Fibroblast of lung (primary cell): Measurements from ENCODE around the gene GPR68. TPM values are rescaled to one million over a fixed set of nuclear protein-coding genes. Genes with fewer than 3 reads are reported as not detected.

Source experiments
- DNase-seq, 2 donors: peaks; one replicate each; pipeline versions ENCODE4 v3.0.0 to v3.0.0-alpha.2; 2010; ENCODE audit warnings: low read depth in 2 of 2
- H2AFZ ChIP-seq: 2 replicates; pipeline ENCODE4 v1.5.1; 2012; ENCODE audit warnings: low read length, control low read depth, inconsistent platforms
- H3K27ac ChIP-seq: 2 replicates; pipeline ENCODE4 v1.5.1; 2011; ENCODE audit warnings: low read length, control low read depth; ENCODE audit not compliant: insufficient read depth
- H3K27me3 ChIP-seq: 2 replicates; pipeline ENCODE4 v1.5.1; 2011; ENCODE audit warnings: mild to moderate bottlenecking, low read length; ENCODE audit not compliant: control insufficient read depth, insufficient read depth
- H3K36me3 ChIP-seq: 2 replicates; pipeline ENCODE4 v1.5.1; 2011; ENCODE audit warnings: low read length; ENCODE audit not compliant: control insufficient read depth, insufficient read depth
- H3K4me1 ChIP-seq: 2 replicates; pipeline ENCODE4 v1.5.1; 2011; ENCODE audit warnings: low read length; ENCODE audit not compliant: control insufficient read depth, insufficient read depth; ENCODE audit errors: extremely low read depth
- H3K4me2 ChIP-seq: 2 replicates; pipeline ENCODE4 v1.5.1; 2011; ENCODE audit warnings: low read length, control low read depth; ENCODE audit not compliant: insufficient read depth; ENCODE audit errors: extremely low read depth
- H3K4me3 ChIP-seq, 4 experiments: fragments of 200-600 bp in 1 of 4; sonication (generic) in 1 of 4; replicated peaks in 1 of 4; 2 replicates each; pipeline ENCODE4 v1.5.1; 2011 to 2016; ENCODE audit warnings: low read length in 4 of 4, low read depth in 3 of 4, mild to moderate bottlenecking in 3 of 4, control low read depth in 2 of 4, inconsistent platforms in 1 of 4, mixed read lengths in 1 of 4; ENCODE audit not compliant: insufficient read depth in 1 of 4; ENCODE audit errors: control extremely low read depth in 1 of 4
- H3K79me2 ChIP-seq: 2 replicates; pipeline ENCODE4 v1.5.1; 2012; ENCODE audit warnings: mild to moderate bottlenecking, low read length, inconsistent platforms; ENCODE audit not compliant: control insufficient read depth, insufficient read depth
- H3K9ac ChIP-seq: 2 replicates; pipeline ENCODE4 v1.5.1; 2011; ENCODE audit warnings: mild to moderate bottlenecking, low read length, control low read depth; ENCODE audit not compliant: insufficient read depth
- H3K9me3 ChIP-seq: 2 replicates; pipeline ENCODE4 v1.5.1; 2012; ENCODE audit warnings: low read depth, low read length; ENCODE audit not compliant: control insufficient read depth, insufficient read depth
- H4K20me1 ChIP-seq: 2 replicates; pipeline ENCODE4 v1.5.1; 2011; ENCODE audit warnings: low read length; ENCODE audit not compliant: control insufficient read depth, insufficient read depth; ENCODE audit errors: extremely low read depth
- CTCF ChIP-seq, 2 donors: IDR thresholded peaks in 1 of 2; conservative IDR thresholded peaks in 1 of 2; 1 replicate in 1 of 2; 2 replicates in 1 of 2; pipeline ENCODE4 v1.5.1; 2011 to 2012; ENCODE audit warnings: low read length in 2 of 2, control low read depth in 1 of 2, inconsistent platforms in 1 of 2, low read depth in 1 of 2, mild to moderate bottlenecking in 1 of 2
- EZH2 ChIP-seq: IDR thresholded peaks from 2 replicates; pipeline ENCODE4 v1.5.1; 2012; ENCODE audit warnings: low read length, control low read depth, mild to moderate bottlenecking; ENCODE audit errors: missing control alignments
- polyA plus RNA-seq, 2 donors: library from polyadenylated mRNA; depleted of rRNA in 1 of 2; stranded (reverse) in 1 of 2; unstranded in 1 of 2; fragments of >200 nt; gene quantifications; 2 replicates each; pipeline ENCODE4 v1.2.1, GENCODE V29; 2011 to 2012; ENCODE audit warnings: missing spikeins in 1 of 2
- total RNA-seq: library from RNA; depleted of rRNA; stranded (reverse); fragments of >200 nt; gene quantifications from 2 replicates; pipeline ENCODE4 v1.2.1, GENCODE V29; 2014

Gene GPR68
- total and polyA plus RNA-seq, 2 donors (not counting 1 experiment from before 2014, with no cell fraction given): 0.37 to 0.66 TPM

GRCh38 chr14:91220581-91221000, 23.9 kb downstream of the GPR68 start:
- no peak for DNase-seq
- Histone ChIP-seq H3K27ac (no peak overlapping the region), H3K4me3 (no peak overlapping the region), H3K79me2 (no peaks in the 10 kb centered on the region), H2AFZ (no peak overlapping the region), H3K4me1 (no peaks in the 10 kb centered on the region), H3K9me3 (no peaks in the 10 kb centered on the region), H3K9ac (no peak overlapping the region), H3K27me3 (no peaks in the 10 kb centered on the region), H3K36me3 (peaks cover 4% of the 10 kb centered on the region), H4K20me1 (no peaks in the 10 kb centered on the region), H3K4me2 (no peak overlapping the region)
- TF ChIP-seq CTCF (conservative IDR thresholded peaks at IDR 0.05 in 1 of 2, IDR thresholded peaks at IDR 0.05 in 1 of 2; ENCODE audit: low read depth in 1 of 2, low read length in 2 of 2) (no peak), EZH2 (no peak)

- Histone ChIP-seq H3K9ac (no peak overlapping the region), H3K9me3 (no peaks in the 10 kb centered on the region), H2AFZ (no peak overlapping the region), H3K4me1 (no peaks in the 10 kb centered on the region), H3K36me3 (peaks cover 4% of the 10 kb centered on the region), H3K27ac (no peak overlapping the region), H4K20me1 (no peaks in the 10 kb centered on the region), H3K27me3 (no peaks in the 10 kb centered on the region), H3K4me3 (no peak overlapping the region), H3K79me2 (no peaks in the 10 kb centered on the region), H3K4me2 (no peak overlapping the region)
- DNase-seq: no peak
- TF ChIP-seq EZH2: no peak
- no peak for TF ChIP-seq CTCF (conservative IDR thresholded peaks at IDR 0.05 in 1 of 2, IDR thresholded peaks at IDR 0.05 in 1 of 2; ENCODE audit: low read depth in 1 of 2, low read length in 2 of 2)
Measured at GRCh38 chr14:91219517-91220389, 24.8 kb downstream of the GPR68 start.

GRCh38 chr14:91218014-91218413, 26.5 kb downstream of the GPR68 start:
- H3K4me2 ChIP-seq: no peak overlapping the region
- H3K4me1 ChIP-seq: no peaks in the 10 kb centered on the region
- H3K27ac ChIP-seq: no peak overlapping the region
- TF ChIP-seq EZH2: no peak
- TF ChIP-seq CTCF (conservative IDR thresholded peaks at IDR 0.05 in 1 of 2, IDR thresholded peaks at IDR 0.05 in 1 of 2; ENCODE audit: low read depth in 1 of 2, low read length in 2 of 2): no peak
- no peak overlapping the region for H3K4me3 ChIP-seq
- H3K9me3 ChIP-seq: no peaks in the 10 kb centered on the region
- no peak overlapping the region for H2AFZ ChIP-seq
- no peaks in the 10 kb centered on the region for H4K20me1 ChIP-seq
- no peaks in the 10 kb centered on the region for H3K27me3 ChIP-seq
- DNase-seq: no peak
- no peak overlapping the region for H3K9ac ChIP-seq
- H3K79me2 ChIP-seq: no peaks in the 10 kb centered on the region
- peaks cover 4% of the 10 kb centered on the region for H3K36me3 ChIP-seq
